MM.1S (cell line): ENCODE results near the gene ADGRD1.

Experiments used
- DNase-seq: peaks from one replicate; pipeline ENCODE4 v3.0.0-alpha.2; 2015
- H2AFZ ChIP-seq: fragments of 300-600 bp; sonication (generic); 2 replicates; pipeline ENCODE4 v1.6.0; 2016; ENCODE audit warnings: antibody characterized with exemption, low read length
- H3F3A ChIP-seq: fragments of 300-600 bp; sonication (generic); 2 replicates; pipeline ENCODE4 v1.6.1; 2016; ENCODE audit warnings: mild to moderate bottlenecking, antibody characterized with exemption, low read length, moderate library complexity, mixed read lengths; ENCODE audit not compliant: insufficient read depth
- H3K27ac ChIP-seq: fragments of 300-600 bp; sonication (generic); 2 replicates; pipeline ENCODE4 v1.5.1; 2016; ENCODE audit warnings: mild to moderate bottlenecking, low read length
- H3K27me3 ChIP-seq: fragments of 300-600 bp; sonication (generic); replicated peaks from 2 replicates; pipeline ENCODE4 v1.6.0; 2016; ENCODE audit warnings: low read length; ENCODE audit not compliant: insufficient read depth
- H3K36me3 ChIP-seq: fragments of 300-600 bp; sonication (generic); replicated peaks from 2 replicates; pipeline ENCODE4 v1.6.1; 2016; ENCODE audit warnings: mild to moderate bottlenecking, low read length, mixed read lengths; ENCODE audit not compliant: insufficient read depth
- H3K4me1 ChIP-seq: fragments of 300-600 bp; sonication (generic); 2 replicates; pipeline ENCODE4 v1.6.1; 2016; ENCODE audit warnings: low read length, mixed read lengths
- H3K4me2 ChIP-seq: fragments of 300-600 bp; sonication (generic); 2 replicates; pipeline ENCODE4 v1.6.0; 2016; ENCODE audit warnings: low read depth, low read length
- H3K4me3 ChIP-seq: fragments of 300-600 bp; sonication (generic); 2 replicates; pipeline ENCODE4 v1.5.1; 2016; ENCODE audit warnings: low read length, mixed read lengths
- H3K79me2 ChIP-seq: fragments of 300-600 bp; sonication (generic); 2 replicates; pipeline ENCODE4 v1.6.1; 2016; ENCODE audit warnings: mixed run types, low read length, mixed read lengths
- H3K9ac ChIP-seq: fragments of 300-600 bp; sonication (generic); 2 replicates; pipeline ENCODE4 v1.6.1; 2016; ENCODE audit warnings: low read length, mixed read lengths
- H3K9me2 ChIP-seq: fragments of 300-600 bp; sonication (generic); replicated peaks from 2 replicates; pipeline ENCODE4 v1.6.1; 2016; ENCODE audit warnings: mild to moderate bottlenecking, low read length, mixed read lengths; ENCODE audit not compliant: insufficient read depth
- H3K9me3 ChIP-seq: fragments of 300-600 bp; sonication (generic); replicated peaks from 2 replicates; pipeline ENCODE4 v1.6.1; 2016; ENCODE audit warnings: mild to moderate bottlenecking, low read length, mixed read lengths; ENCODE audit not compliant: insufficient read depth
- H4K20me1 ChIP-seq: fragments of 300-600 bp; sonication (generic); 2 replicates; pipeline ENCODE4 v1.6.1; 2016; ENCODE audit warnings: mild to moderate bottlenecking, low read length, moderate library complexity, mixed read lengths; ENCODE audit not compliant: insufficient read depth
- CTCF ChIP-seq: fragments of 300-600 bp; sonication (generic); IDR thresholded peaks from 2 replicates; pipeline ENCODE4 v1.5.1; 2016; ENCODE audit warnings: antibody characterized with exemption, low read length, mixed read lengths
- EZH2 ChIP-seq: fragments of 300-600 bp; sonication (generic); optimal IDR thresholded peaks from 2 replicates; pipeline ENCODE3; 2017; ENCODE audit warnings: low read depth, mild to moderate bottlenecking, antibody characterized with exemption, low read length, mixed read lengths
- EZH2phosphoT487 ChIP-seq: fragments of 300-600 bp; sonication (generic); IDR thresholded peaks from 2 replicates; pipeline ENCODE4 v1.6.1; 2018; ENCODE audit warnings: antibody characterized with exemption, low read length

ADGRD1 gene

GRCh38 chr12:130973906-130974305 is 20.2 kb downstream of the ADGRD1 start:
- Histone ChIP-seq H3K79me2 (no peaks in the 10 kb centered on the region), H3K9me3 (no peaks in the 10 kb centered on the region), H3K27ac (no peak overlapping the region), H3K4me1 (no peaks in the 10 kb centered on the region), H3K4me3 (no peak overlapping the region), H3K36me3 (no peaks in the 10 kb centered on the region), H3F3A (no peaks in the 10 kb centered on the region), H3K9me2 (no peaks in the 10 kb centered on the region), H4K20me1 (no peaks in the 10 kb centered on the region), H2AFZ (no peak overlapping the region), H3K4me2 (no peak overlapping the region), H3K27me3 (peaks cover 52% of the 10 kb centered on the region), H3K9ac (no peak overlapping the region)
- TF ChIP-seq EZH2 (no peak), EZH2phosphoT487 (no peak), CTCF (no peak)
- DNase-seq: no peak

- H4K20me1 ChIP-seq: no peaks in the 10 kb centered on the region
- H3K27me3 ChIP-seq: peaks cover 45% of the 10 kb centered on the region
- H3K36me3 ChIP-seq: no peaks in the 10 kb centered on the region
- no peak overlapping the region for H3K9ac ChIP-seq
- H3K4me1 ChIP-seq: no peaks in the 10 kb centered on the region
- TF ChIP-seq EZH2phosphoT487: no peak
- TF ChIP-seq CTCF: no peak
- no peak for TF ChIP-seq EZH2
- H3K79me2 ChIP-seq: no peaks in the 10 kb centered on the region
- H3F3A ChIP-seq: no peaks in the 10 kb centered on the region
- H3K9me2 ChIP-seq: no peaks in the 10 kb centered on the region
- H2AFZ ChIP-seq: no peak overlapping the region
- H3K4me3 ChIP-seq: no peak overlapping the region
- H3K4me2 ChIP-seq: no peak overlapping the region
- no peak for DNase-seq
- H3K9me3 ChIP-seq: no peaks in the 10 kb centered on the region
- H3K27ac ChIP-seq: no peak overlapping the region
These were observed 21.4 kb downstream of the ADGRD1 start for GRCh38 chr12:130975116-130975515.

- H3K4me3 ChIP-seq: no peak overlapping the region
- H3K27ac ChIP-seq: no peak overlapping the region
- peaks cover 39% of the 10 kb centered on the region for H3K27me3 ChIP-seq
- no peak for TF ChIP-seq EZH2
- no peak for TF ChIP-seq CTCF
- no peak for TF ChIP-seq EZH2phosphoT487
- no peak overlapping the region for H2AFZ ChIP-seq
- no peak overlapping the region for H3K9ac ChIP-seq
- no peaks in the 10 kb centered on the region for H3K9me2 ChIP-seq
- no peaks in the 10 kb centered on the region for H3K9me3 ChIP-seq
- H3K36me3 ChIP-seq: no peaks in the 10 kb centered on the region
- no peak for DNase-seq
- no peaks in the 10 kb centered on the region for H3F3A ChIP-seq
- H3K4me2 ChIP-seq: no peak overlapping the region
- no peaks in the 10 kb centered on the region for H3K4me1 ChIP-seq
- no peaks in the 10 kb centered on the region for H3K79me2 ChIP-seq
- H4K20me1 ChIP-seq: no peaks in the 10 kb centered on the region
These were observed 22.5 kb downstream of the ADGRD1 start for GRCh38 chr12:130976171-130976720.
